IMR-90 (cell line): ENCODE measurements around the gene CFAP45. TPM values are rescaled to one million over a fixed set of nuclear protein-coding genes. Genes with fewer than 3 reads are reported as not detected.

Source experiments
- ATAC-seq: fragments of 200-7000 bp; cut with Tn5 transposase; 2 replicates; pipeline ENCODE4 v1.9.1; 2020; ENCODE audit warnings: low read depth, mild to moderate bottlenecking, moderate library complexity
- BruUV-seq: library from RNA; stranded (reverse); fragments of 400-500 nt; replicated peaks from 2 replicates; lab custom pipeline; 2021; lab: Mats Ljungman, UMichigan
- CTCF ChIA-PET: fragments of 300-600 bp; formaldehyde crosslinking; extraction: SDS; loops from one replicate; lab custom pipeline; 2021; ENCODE audit warnings: antibody characterized with exemption; lab: Yijun Ruan, JAX
- POLR2A ChIA-PET: fragments of 300-600 bp; sonication (Branson Sonifier 250); formaldehyde crosslinking; loops from one replicate; lab custom pipeline; 2022; ENCODE audit warnings: antibody characterized with exemption; ENCODE audit not compliant: unreplicated experiment; lab: Charles Lee
- DNase-seq: peaks from one replicate; pipeline ENCODE4 v3.0.0; 2013
- H2AFZ ChIP-seq: replicated peaks from 2 replicates; pipeline ENCODE3; 2013; ENCODE audit warnings: low read length, mild to moderate bottlenecking; ENCODE audit not compliant: poor library complexity
- H2AK5ac ChIP-seq: 2 replicates; pipeline ENCODE4 v1.6.1; 2013; ENCODE audit warnings: low read depth, low read length, inconsistent platforms
- H2AK9ac ChIP-seq: replicated peaks from 2 replicates; pipeline ENCODE3; 2013; ENCODE audit warnings: mild to moderate bottlenecking, low read depth, low read length, moderate library complexity; ENCODE audit not compliant: poor library complexity
- H2BK120ac ChIP-seq: 2 replicates; pipeline ENCODE4 v1.6.1; 2013; ENCODE audit warnings: low read depth, low read length, inconsistent platforms
- H2BK15ac ChIP-seq: 3 replicates; pipeline ENCODE4 v1.6.1; 2013; ENCODE audit warnings: low read depth, low read length, inconsistent platforms
- H2BK20ac ChIP-seq: 2 replicates; pipeline ENCODE4 v1.6.1; 2013; ENCODE audit warnings: low read depth, mild to moderate bottlenecking, inconsistent platforms, low read length, moderate library complexity
- H2BK5ac ChIP-seq: 2 replicates; pipeline ENCODE4 v1.6.1; 2013; ENCODE audit warnings: mild to moderate bottlenecking, low read depth, low read length, inconsistent platforms; ENCODE audit not compliant: poor library complexity, severe bottlenecking
- H3K14ac ChIP-seq: replicated peaks from 2 replicates; pipeline ENCODE4 v1.6.1; 2013; ENCODE audit warnings: low read depth, low read length, inconsistent platforms
- H3K18ac ChIP-seq: 2 replicates; pipeline ENCODE4 v1.6.1; 2013; ENCODE audit warnings: low read depth, low read length, control low read depth
- H3K23ac ChIP-seq: 2 replicates; pipeline ENCODE4 v1.6.1; 2013; ENCODE audit warnings: low read depth, low read length, inconsistent platforms
- H3K27ac ChIP-seq: 2 replicates; pipeline ENCODE4 v1.5.1; 2013; ENCODE audit warnings: mild to moderate bottlenecking, control low read depth, low read length; ENCODE audit not compliant: insufficient read depth
- H3K27me3 ChIP-seq: 2 replicates; pipeline ENCODE4 v1.6.1; 2013; ENCODE audit warnings: low read length; ENCODE audit not compliant: control insufficient read depth, insufficient read depth
- H3K36me3 ChIP-seq: 2 replicates; pipeline ENCODE4 v1.6.1; 2013; ENCODE audit warnings: low read length, mixed read lengths; ENCODE audit not compliant: control insufficient read depth, insufficient read depth
- H3K4ac ChIP-seq: 2 replicates; pipeline ENCODE4 v1.6.1; 2013; ENCODE audit warnings: low read depth, low read length, inconsistent platforms
- H3K4me1 ChIP-seq: 2 replicates; pipeline ENCODE4 v1.6.1; 2013; ENCODE audit warnings: low read length, mixed read lengths; ENCODE audit not compliant: control insufficient read depth, insufficient read depth
- H3K4me2 ChIP-seq: 2 replicates; pipeline ENCODE4 v1.6.1; 2013; ENCODE audit warnings: low read depth, mild to moderate bottlenecking, control low read depth, low read length, moderate library complexity
- H3K4me3 ChIP-seq: 2 replicates; pipeline ENCODE4 v1.5.1; 2013; ENCODE audit warnings: low read depth, mild to moderate bottlenecking, control low read depth, low read length, moderate library complexity; ENCODE audit not compliant: insufficient read depth
- H3K56ac ChIP-seq: 2 replicates; pipeline ENCODE4 v1.6.1; 2013; ENCODE audit warnings: low read length, inconsistent platforms; ENCODE audit not compliant: insufficient read depth; ENCODE audit errors: extremely low read depth
- H3K79me1 ChIP-seq, 2 experiments: 2 replicates each; pipeline ENCODE4 v1.6.1; 2013; ENCODE audit warnings: low read length in 2 of 2, inconsistent platforms in 1 of 2, low read depth in 1 of 2
- H3K9ac ChIP-seq: 2 replicates; pipeline ENCODE4 v1.6.1; 2013; ENCODE audit warnings: low read depth, low read length, control low read depth
- H3K9me1 ChIP-seq: 2 replicates; pipeline ENCODE4 v1.6.1; 2013; ENCODE audit warnings: low read length, inconsistent platforms; ENCODE audit not compliant: insufficient read depth
- H3K9me3 ChIP-seq: 2 replicates; pipeline ENCODE4 v1.6.1; 2013; ENCODE audit warnings: low read length; ENCODE audit not compliant: control insufficient read depth, insufficient read depth
- H4K20me1 ChIP-seq: 2 replicates; pipeline ENCODE4 v1.6.1; 2013; ENCODE audit warnings: low read length, inconsistent platforms; ENCODE audit not compliant: insufficient read depth
- H4K5ac ChIP-seq: 2 replicates; pipeline ENCODE4 v1.6.1; 2013; ENCODE audit warnings: mild to moderate bottlenecking, low read depth, low read length, control low read depth
- H4K8ac ChIP-seq, 2 experiments: 2 replicates each; pipeline ENCODE4 v1.6.1; 2013; ENCODE audit warnings: low read depth in 2 of 2, low read length in 2 of 2, control low read depth in 1 of 2, inconsistent platforms in 1 of 2
- H4K91ac ChIP-seq: 2 replicates; pipeline ENCODE4 v1.6.1; 2013; ENCODE audit warnings: low read depth, low read length, inconsistent platforms; ENCODE audit not compliant: insufficient read depth
- NFE2L2 ChIP-seq: fragments of 150-350 bp; IDR thresholded peaks from 2 replicates; pipeline ENCODE4 v1.6.1; 2016; ENCODE audit warnings: low read depth, mild to moderate bottlenecking, low read length
- RCOR1 ChIP-seq: IDR thresholded peaks from 2 replicates; pipeline ENCODE4 v1.6.1; 2012; ENCODE audit warnings: mild to moderate bottlenecking, low read length, improper control_type of control experiment; ENCODE audit not compliant: insufficient replicate concordance
- WGBS, 2 experiments: methylation state at CpG; one replicate each; pipeline versions ENCODE4 v1.1.5 to v1.1.7; 2013; ENCODE audit warnings: missing lambda C conversion rate in 2 of 2; ENCODE audit not compliant: insufficient read length in 1 of 2; ENCODE audit errors: extremely low coverage in 2 of 2; 5-methylcytosine and 5-hydroxymethylcytosine counted together
- dilution Hi-C: fragments of 300-500 bp; cut with HindIII; formaldehyde crosslinking; loops from one replicate; pipeline ENCODE4 v1.14.3; 2018; ENCODE audit warnings: low sequenced_read_pairs; ENCODE audit not compliant: unreplicated experiment
- in situ Hi-C: fragments of 300-500 bp; cut with MboI; formaldehyde crosslinking; loops from 3 replicates; pipeline ENCODE4 v1.14.3; 2019; ENCODE audit warnings: low sequenced_read_pairs, inconsistent platforms, mixed read lengths
- intact Hi-C: fragments of 100-400 bp; cut with micrococcal nuclease; formaldehyde crosslinking; loops from 2 replicates; pipeline ENCODE4 v1.10.0; 2022
- polyA plus RNA-seq, 3 experiments: library from polyadenylated mRNA; depleted of rRNA; stranded (reverse); fragments of >200 nt; gene quantifications; 2 replicates each; pipeline ENCODE4 v1.2.3, GENCODE V29; 2012; ENCODE audit warnings: low replicate concordance in 1 of 3
- total RNA-seq: library from RNA; depleted of rRNA; stranded (reverse); fragments of >200 nt; gene quantifications from 2 replicates; pipeline ENCODE4 v1.2.3, GENCODE V29; 2012

The CFAP45 gene
- total and polyA plus RNA-seq, 2 of the 4 experiments (the other 2 are of a cell fraction) = 0.51 to 0.72 TPM

DNA sequence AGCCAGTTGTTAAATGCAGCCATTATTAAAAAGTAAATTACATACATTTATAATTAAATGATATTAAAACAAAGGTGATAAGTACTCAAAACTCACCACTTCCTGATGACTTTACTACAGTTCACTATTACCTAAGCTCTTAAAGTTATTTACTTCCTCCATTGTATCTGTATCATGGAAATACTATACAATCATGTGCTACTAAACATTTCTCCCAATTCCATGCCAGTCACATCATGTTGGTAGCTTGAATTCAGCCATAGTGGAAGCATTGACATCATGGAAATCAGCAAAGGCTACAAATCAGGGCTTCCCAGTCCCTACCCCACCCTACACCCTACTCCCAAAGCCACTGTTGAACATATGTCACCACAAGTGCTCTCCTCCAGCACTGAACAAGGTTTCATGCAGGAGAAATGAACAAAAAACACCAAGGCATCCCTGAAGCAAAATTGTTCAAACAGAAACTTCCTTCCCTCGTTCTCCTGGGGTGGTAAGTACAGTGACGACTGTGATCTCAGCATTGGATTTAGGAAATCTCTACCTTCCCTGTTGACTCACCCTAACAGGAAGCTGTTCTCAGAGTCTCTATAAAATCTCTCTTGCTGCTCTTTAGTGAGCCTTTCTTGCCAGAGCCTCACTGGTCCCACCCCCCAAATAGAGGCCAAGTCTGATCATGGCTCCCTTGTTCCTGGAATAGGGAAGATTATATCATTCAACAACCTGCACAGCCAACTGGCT is 50.2 kb downstream of the CFAP45 start:
- peak overlapping the region; percentile 76 for H2AFZ ChIP-seq
- DNase-seq (peak; percentile 54), ATAC-seq (no peak)
- peaks cover 9% of the 10 kb centered on the region for H3K9me1 ChIP-seq
- H3K9me3 ChIP-seq = no peaks in the 10 kb centered on the region
- peaks cover 2% of the 10 kb centered on the region; the same call in 1 of the 2 replicates for H3K4me1 ChIP-seq
- H2AK9ac ChIP-seq = peak overlapping the region; percentile 46
- dilution Hi-C loops = no loop called here
- H3K27me3 ChIP-seq = no peaks in the 10 kb centered on the region
- no peaks in the 10 kb centered on the region for H3K36me3 ChIP-seq
- H3K56ac ChIP-seq = no peak overlapping the region
- peak overlapping the region; percentile 64 for H4K91ac ChIP-seq
- peak overlapping the region; percentile 70; the same call in 1 of the 2 replicates for H3K18ac ChIP-seq
- no peak overlapping the region for H3K4me3 ChIP-seq
- H2BK20ac ChIP-seq = peak overlapping the region; percentile 88
- peak overlapping the region; percentile 82 for H3K14ac ChIP-seq
- H3K4me2 ChIP-seq = peak overlapping the region; percentile 42; the same call in 1 of the 2 replicates
- TF ChIP-seq RCOR1 (no peak), NFE2L2 (no peak)
- H3K9ac ChIP-seq = no peak overlapping the region
- H2AK5ac ChIP-seq = peak overlapping the region; percentile 63; the same call in 1 of the 2 replicates
- ChIA-PET POLR2A (no interaction called here), CTCF (interaction anchor here (0.7 kb wide), 1 partner anchor 884 kb away, joined by 3 read pairs; no protein-coding TSS in a partner anchor)
- no peaks in the 10 kb centered on the region for H4K20me1 ChIP-seq
- H3K79me1 ChIP-seq = peaks cover 0 to 6% of the 10 kb centered on the region in 2 experiments; a peak in 1 of 4 replicates
- H2BK120ac ChIP-seq = peak overlapping the region; percentile 87
- no TSS peak for BruUV-seq
- in situ Hi-C loops = no loop called here
- H4K5ac ChIP-seq = peak overlapping the region; percentile 16; the same call in 1 of the 2 replicates
- H3K27ac ChIP-seq = no peak overlapping the region; the same call in 1 of the 2 replicates
- intact Hi-C loops = no loop called here
- peak overlapping the region; percentile 92; the same call in 1 of the 2 replicates for H3K23ac ChIP-seq
- peak overlapping the region; percentile 87 for H3K4ac ChIP-seq
- H2BK15ac ChIP-seq = peak overlapping the region; percentile 50; the same call in 1 of the 3 replicates
- peak overlapping the region in 1 of 2 experiments; percentile 73; a peak in 2 of 4 replicates for H4K8ac ChIP-seq
- H2BK5ac ChIP-seq = peak overlapping the region; percentile 51
- WGBS, 2 experiments = no CpG with 5 or more reads among the region's 2 CpGs
